Measurements from ENCODE around the gene RAB3D.

DNA sequence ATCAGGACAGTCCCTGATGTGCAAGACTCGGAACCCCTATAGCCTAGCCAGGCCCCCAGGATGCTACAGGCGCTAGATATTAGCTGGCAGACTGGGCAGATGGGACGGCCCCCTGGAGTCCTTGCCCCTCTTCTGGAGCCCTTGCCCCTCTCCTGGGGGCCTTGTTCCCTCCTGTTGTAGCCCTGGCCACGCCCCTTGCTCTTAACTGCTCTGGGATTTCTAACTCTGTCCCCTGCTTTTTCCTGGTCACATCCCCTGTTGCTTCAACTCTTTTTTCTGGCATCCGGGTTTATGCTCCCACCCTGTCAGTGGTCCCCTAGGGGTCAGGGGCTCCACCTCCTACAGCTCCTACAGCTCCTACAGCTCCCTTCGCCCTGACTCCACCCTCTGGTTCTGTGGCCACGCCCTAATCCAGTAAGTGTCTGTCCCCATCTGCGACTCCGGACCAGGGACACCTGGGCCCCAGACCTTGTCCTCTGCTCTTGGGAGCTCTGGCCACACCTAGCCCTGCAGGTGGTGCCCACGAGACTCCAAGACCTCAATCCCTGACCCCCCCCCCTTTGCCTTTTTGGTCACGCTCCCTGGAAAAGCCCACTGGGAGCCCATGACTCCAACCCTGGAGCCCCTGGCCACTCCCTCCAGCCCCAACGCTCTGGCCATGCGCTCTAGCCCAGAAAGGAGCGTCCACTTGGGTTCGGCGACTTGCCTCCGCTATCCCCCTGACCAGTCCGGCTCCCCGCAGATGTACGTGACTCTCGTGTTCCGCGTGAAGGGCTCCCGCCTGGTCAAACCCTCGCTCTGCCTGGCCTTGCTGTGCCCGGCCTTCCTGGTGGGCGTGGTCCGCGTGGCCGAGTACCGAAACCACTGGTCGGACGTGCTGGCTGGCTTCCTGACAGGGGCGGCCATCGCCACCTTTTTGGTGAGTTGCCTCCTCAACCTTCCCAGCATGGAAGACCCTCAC, 22.6 kb upstream of the RAB3D start:
- TF ChIP-seq, protein P1, sequence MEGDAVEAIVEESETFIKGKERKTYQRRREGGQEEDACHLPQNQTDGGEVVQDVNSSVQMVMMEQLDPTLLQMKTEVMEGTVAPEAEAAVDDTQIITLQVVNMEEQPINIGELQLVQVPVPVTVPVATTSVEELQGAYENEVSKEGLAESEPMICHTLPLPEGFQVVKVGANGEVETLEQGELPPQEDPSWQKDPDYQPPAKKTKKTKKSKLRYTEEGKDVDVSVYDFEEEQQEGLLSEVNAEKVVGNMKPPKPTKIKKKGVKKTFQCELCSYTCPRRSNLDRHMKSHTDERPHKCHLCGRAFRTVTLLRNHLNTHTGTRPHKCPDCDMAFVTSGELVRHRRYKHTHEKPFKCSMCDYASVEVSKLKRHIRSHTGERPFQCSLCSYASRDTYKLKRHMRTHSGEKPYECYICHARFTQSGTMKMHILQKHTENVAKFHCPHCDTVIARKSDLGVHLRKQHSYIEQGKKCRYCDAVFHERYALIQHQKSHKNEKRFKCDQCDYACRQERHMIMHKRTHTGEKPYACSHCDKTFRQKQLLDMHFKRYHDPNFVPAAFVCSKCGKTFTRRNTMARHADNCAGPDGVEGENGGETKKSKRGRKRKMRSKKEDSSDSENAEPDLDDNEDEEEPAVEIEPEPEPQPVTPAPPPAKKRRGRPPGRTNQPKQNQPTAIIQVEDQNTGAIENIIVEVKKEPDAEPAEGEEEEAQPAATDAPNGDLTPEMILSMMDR (conservative IDR thresholded peaks at IDR 0.05; ENCODE audit: low read depth, low read length) = no peak
- TF ChIP-seq RAD21 (IDR thresholded peaks at IDR 0.05; ENCODE audit: low read length) (no peak), BHLHE40 (IDR thresholded peaks at IDR 0.05; ENCODE audit: low read depth, low read length) (no peak), POLR2A (IDR thresholded peaks at IDR 0.05; ENCODE audit: low read depth, low read length) (no peak), FOS (IDR thresholded peaks at IDR 0.05; ENCODE audit: low read depth, low read length) (no peak), MAFK (IDR thresholded peaks at IDR 0.05; ENCODE audit: low read depth, low read length) (no peak)
